ENCODE data around the gene CCDC141. TPM values are rescaled to one million over a fixed set of nuclear protein-coding genes. Genes with fewer than 3 reads are reported as not detected.
"Not testable (repeated sequence)": the region's sequence is repeated elsewhere in the genome, so short reads cannot be mapped to it uniquely, and the experiment has no call there.

Gene CCDC141
- total RNA-seq, 1 donor from 2014 or later, result not detected

- no peaks in the 10 kb centered on the region for H3K36me3 ChIP-seq (ENCODE audit: control insufficient read depth, insufficient read depth, low read length)
- no peak for DNase-seq (ENCODE audit: low read depth)
- no peaks in the 10 kb centered on the region for H3K27me3 ChIP-seq (ENCODE audit: control insufficient read depth, insufficient read depth, low read length)
- no peak for TF ChIP-seq CTCF (IDR thresholded peaks at IDR 0.05; ENCODE audit: insufficient read depth, low read length, poor library complexity, severe bottlenecking)
- H3K4me3 ChIP-seq (ENCODE audit: low read depth, low read length), result no peak overlapping the region
Observed at GRCh38 chr2:178997477-178997876, 52.5 kb downstream of the CCDC141 start.

DNA sequence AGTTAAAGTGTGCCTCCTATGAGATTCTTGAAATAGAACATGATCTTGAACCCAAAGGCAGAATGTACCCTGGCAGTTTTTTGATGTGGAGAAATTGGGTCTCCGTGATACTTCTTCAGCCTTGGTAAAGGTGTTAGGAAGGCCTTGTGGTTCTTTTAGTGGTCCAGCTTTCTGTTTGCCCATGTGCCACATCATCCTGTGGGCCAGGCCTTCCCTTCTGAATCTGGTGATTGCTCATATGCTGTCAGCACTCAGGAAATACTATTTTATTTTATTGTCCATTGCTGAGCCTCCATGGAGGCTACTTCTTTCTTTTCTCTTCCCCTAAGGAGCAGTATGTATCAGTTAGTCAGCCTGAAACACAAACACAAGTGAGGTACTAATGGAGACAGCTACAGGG is 52.9 kb downstream of the CCDC141 start:
- DNase-seq (ENCODE audit: low read depth), result no peak
- no peak overlapping the region for H3K4me3 ChIP-seq (ENCODE audit: low read depth, low read length)
- no peaks in the 10 kb centered on the region for H3K27me3 ChIP-seq (ENCODE audit: control insufficient read depth, insufficient read depth, low read length)
- TF ChIP-seq CTCF (IDR thresholded peaks at IDR 0.05; ENCODE audit: insufficient read depth, low read length, poor library complexity, severe bottlenecking), result no peak
- H3K36me3 ChIP-seq (ENCODE audit: control insufficient read depth, insufficient read depth, low read length), result no peaks in the 10 kb centered on the region

DNA sequence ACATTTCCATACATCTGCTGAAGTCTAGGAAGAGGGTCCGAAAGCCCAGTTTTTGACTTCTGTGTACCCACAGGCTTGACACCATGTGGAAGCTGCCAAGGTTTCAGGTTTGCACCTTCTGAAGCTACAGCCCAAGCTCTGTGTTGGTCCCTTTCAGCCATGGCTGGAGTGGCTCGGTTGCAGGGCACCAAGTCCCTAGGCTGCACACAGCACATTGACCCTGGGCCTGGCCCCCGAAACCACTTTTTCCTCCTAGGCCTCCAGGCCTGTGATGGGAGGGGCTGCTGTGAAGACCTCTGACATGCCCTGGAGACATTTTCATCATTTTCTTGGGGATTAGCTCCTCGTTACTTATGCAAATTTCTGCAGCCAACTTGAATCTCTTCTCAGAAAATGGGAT is 55.7 kb downstream of the CCDC141 start:
- H3K4me3 ChIP-seq (ENCODE audit: low read depth, low read length), result no peak overlapping the region
- no peaks in the 10 kb centered on the region for H3K27me3 ChIP-seq (ENCODE audit: control insufficient read depth, insufficient read depth, low read length)
- TF ChIP-seq CTCF (IDR thresholded peaks at IDR 0.05; ENCODE audit: insufficient read depth, low read length, poor library complexity, severe bottlenecking), result no peak
- no peak for DNase-seq (ENCODE audit: low read depth)
- no peaks in the 10 kb centered on the region for H3K36me3 ChIP-seq (ENCODE audit: control insufficient read depth, insufficient read depth, low read length)

- no peaks in the 10 kb centered on the region for H3K27me3 ChIP-seq (ENCODE audit: control insufficient read depth, insufficient read depth, low read length)
- H3K36me3 ChIP-seq (ENCODE audit: control insufficient read depth, insufficient read depth, low read length), result no peaks in the 10 kb centered on the region
- TF ChIP-seq CTCF (IDR thresholded peaks at IDR 0.05; ENCODE audit: insufficient read depth, low read length, poor library complexity, severe bottlenecking), result no peak
- DNase-seq (ENCODE audit: low read depth), result no peak
- no peak overlapping the region for H3K4me3 ChIP-seq (ENCODE audit: low read depth, low read length)
Observed at GRCh38 chr2:178993788-178994187, 56.1 kb downstream of the CCDC141 start.

GRCh38 chr2:178992719-178993118 is 57.2 kb downstream of the CCDC141 start:
- not testable (repeated sequence) for H3K4me3 ChIP-seq (ENCODE audit: low read depth, low read length); H3K36me3 ChIP-seq (ENCODE audit: control insufficient read depth, insufficient read depth, low read length); H3K27me3 ChIP-seq (ENCODE audit: control insufficient read depth, insufficient read depth, low read length); DNase-seq (ENCODE audit: low read depth)

DNA sequence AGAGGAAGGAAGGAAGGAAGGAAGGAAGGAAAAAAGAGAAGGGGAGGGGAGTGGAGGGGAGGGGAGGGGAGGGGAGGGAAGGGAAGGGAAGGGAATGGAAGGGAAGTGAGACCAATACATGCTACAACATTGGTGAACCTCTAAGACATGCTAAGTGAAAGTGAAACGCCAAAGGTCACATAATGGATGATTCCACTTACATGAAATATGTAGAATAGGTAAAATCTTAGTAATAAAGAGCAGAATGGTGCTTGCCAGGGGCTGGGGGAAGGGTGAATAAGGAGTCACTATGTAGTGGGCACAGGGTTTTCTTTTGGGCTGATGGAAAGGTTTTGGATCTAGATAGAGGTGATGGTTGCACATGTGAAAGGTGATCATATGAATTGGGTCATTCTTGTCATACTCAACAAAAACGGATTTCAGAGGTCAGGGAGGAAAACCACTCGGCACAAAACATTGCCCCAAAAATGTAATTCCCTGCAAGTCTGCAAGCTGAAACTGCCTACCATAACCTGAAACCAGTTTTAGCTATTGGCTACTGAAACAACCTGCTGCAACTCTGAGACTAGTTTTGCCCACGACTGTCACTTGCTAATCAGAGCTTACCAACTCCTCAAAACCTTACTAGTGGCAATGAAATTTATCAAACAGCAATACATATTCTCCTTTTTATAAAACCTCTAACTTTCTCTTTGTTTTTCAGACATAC is 59.2 kb downstream of the CCDC141 start:
- no peaks in the 10 kb centered on the region for H3K36me3 ChIP-seq (ENCODE audit: control insufficient read depth, insufficient read depth, low read length)
- H3K4me3 ChIP-seq (ENCODE audit: low read depth, low read length), result no peak overlapping the region
- TF ChIP-seq CTCF (IDR thresholded peaks at IDR 0.05; ENCODE audit: insufficient read depth, low read length, poor library complexity, severe bottlenecking), result no peak
- no peaks in the 10 kb centered on the region for H3K27me3 ChIP-seq (ENCODE audit: control insufficient read depth, insufficient read depth, low read length)
- no peak for DNase-seq (ENCODE audit: low read depth)

- DNase-seq (ENCODE audit: low read depth); H3K4me3 ChIP-seq (ENCODE audit: low read depth, low read length); H3K27me3 ChIP-seq (ENCODE audit: control insufficient read depth, insufficient read depth, low read length); H3K36me3 ChIP-seq (ENCODE audit: control insufficient read depth, insufficient read depth, low read length): not testable (repeated sequence)
Observed at GRCh38 chr2:178989424-178989823, 60.5 kb downstream of the CCDC141 start.

- not testable (repeated sequence) for H3K27me3 ChIP-seq (ENCODE audit: control insufficient read depth, insufficient read depth, low read length); DNase-seq (ENCODE audit: low read depth); H3K4me3 ChIP-seq (ENCODE audit: low read depth, low read length); H3K36me3 ChIP-seq (ENCODE audit: control insufficient read depth, insufficient read depth, low read length)
Observed at GRCh38 chr2:178982652-178983051, 67.3 kb downstream of the CCDC141 start.

Measured in kidney epithelial cell (primary cell).